ENCODE data around the gene LMOD2. TPM values are rescaled to one million over a fixed set of nuclear protein-coding genes. Genes with fewer than 3 reads are reported as not detected.

Gene LMOD2
- total and polyA plus RNA-seq, 10 of the 15 experiments (the other 5 are each of a cell fraction or from before 2014, with no cell fraction given), result not detected

DNA sequence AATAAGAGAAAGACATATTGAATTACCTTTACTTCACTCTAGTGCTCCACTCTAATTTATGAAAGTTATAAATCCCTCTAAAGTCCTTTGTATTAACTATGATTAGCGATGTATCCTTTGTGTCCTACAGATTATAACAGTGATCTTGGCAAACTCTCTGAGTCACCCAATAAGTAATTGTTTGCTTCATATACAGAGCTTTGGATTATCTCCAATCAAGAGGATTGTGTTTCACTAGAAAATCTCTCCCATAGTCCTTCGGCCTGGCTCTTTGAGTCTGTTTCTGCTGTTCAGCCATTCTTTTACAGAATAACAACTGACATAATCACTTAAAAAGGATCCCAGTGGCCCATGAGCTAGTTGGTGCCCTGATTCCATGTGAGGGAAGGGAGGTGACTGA, 9.5 kb downstream of the LMOD2 start:
- Histone ChIP-seq H3K36me3 (ENCODE audit: control insufficient read depth in 2 of 2, insufficient read depth in 2 of 2, low read length in 1 of 2) (no peaks in the 10 kb centered on the region), H3K4me2 (ENCODE audit: control insufficient read depth, insufficient read depth) (no peak overlapping the region), H3K4me3 (no peak overlapping the region), H3K9ac (ENCODE audit: control insufficient read depth, insufficient read depth, low read length) (no peak overlapping the region), H3K27ac (ENCODE audit: control insufficient read depth, insufficient read depth) (no peak overlapping the region), H3K4me1 (ENCODE audit: control insufficient read depth, insufficient read depth, low read length) (no peaks in the 10 kb centered on the region), H3K79me2 (ENCODE audit: control insufficient read depth, insufficient read depth, low read length) (no peaks in the 10 kb centered on the region), H2AFZ (ENCODE audit: control insufficient read depth, low read depth, low read length) (no peak overlapping the region), H4K20me1 (ENCODE audit: control insufficient read depth, insufficient read depth) (no peaks in the 10 kb centered on the region), H3K9me3 (replicated peaks; ENCODE audit: control insufficient read depth, insufficient read depth, low read length) (no peaks in the 10 kb centered on the region), H3K27me3 (replicated peaks in 1 of 2; ENCODE audit: control insufficient read depth in 2 of 2, insufficient read depth in 2 of 2, low read length in 1 of 2) (no peaks in the 10 kb centered on the region)
- TF ChIP-seq, protein P1, sequence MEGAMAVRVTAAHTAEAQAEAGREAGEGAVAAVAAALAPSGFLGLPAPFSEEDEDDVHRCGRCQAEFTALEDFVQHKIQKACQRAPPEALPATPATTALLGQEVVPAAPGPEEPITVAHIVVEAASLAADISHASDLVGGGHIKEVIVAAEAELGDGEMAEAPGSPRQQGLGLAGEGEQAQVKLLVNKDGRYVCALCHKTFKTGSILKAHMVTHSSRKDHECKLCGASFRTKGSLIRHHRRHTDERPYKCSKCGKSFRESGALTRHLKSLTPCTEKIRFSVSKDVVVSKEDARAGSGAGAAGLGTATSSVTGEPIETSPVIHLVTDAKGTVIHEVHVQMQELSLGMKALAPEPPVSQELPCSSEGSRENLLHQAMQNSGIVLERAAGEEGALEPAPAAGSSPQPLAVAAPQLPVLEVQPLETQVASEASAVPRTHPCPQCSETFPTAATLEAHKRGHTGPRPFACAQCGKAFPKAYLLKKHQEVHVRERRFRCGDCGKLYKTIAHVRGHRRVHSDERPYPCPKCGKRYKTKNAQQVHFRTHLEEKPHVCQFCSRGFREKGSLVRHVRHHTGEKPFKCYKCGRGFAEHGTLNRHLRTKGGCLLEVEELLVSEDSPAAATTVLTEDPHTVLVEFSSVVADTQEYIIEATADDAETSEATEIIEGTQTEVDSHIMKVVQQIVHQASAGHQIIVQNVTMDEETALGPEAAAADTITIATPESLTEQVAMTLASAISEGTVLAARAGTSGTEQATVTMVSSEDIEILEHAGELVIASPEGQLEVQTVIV (IDR thresholded peaks at IDR 0.05; ENCODE audit: borderline replicate concordance, partially characterized antibody), result no peak
- TF ChIP-seq BCL11A (IDR thresholded peaks at IDR 0.05; ENCODE audit: low read depth, low read length) (no peak), ZBED1 (IDR thresholded peaks at IDR 0.05; ENCODE audit: borderline replicate concordance) (no peak), GATAD2B (conservative IDR thresholded peaks at IDR 0.05; ENCODE audit: low read depth) (no peak), SUZ12 (IDR thresholded peaks at IDR 0.05; ENCODE audit: unreplicated experiment) (no peak), CBX5 (IDR thresholded peaks at IDR 0.05; ENCODE audit: low read depth) (no peak), KDM1A (IDR thresholded peaks at IDR 0.05; ENCODE audit: borderline replicate concordance) (no peak), HDAC6 (IDR thresholded peaks at IDR 0.05; ENCODE audit: unreplicated experiment) (no peak), JUNB (IDR thresholded peaks at IDR 0.05) (no peak)
- TF ChIP-seq, protein P2, sequence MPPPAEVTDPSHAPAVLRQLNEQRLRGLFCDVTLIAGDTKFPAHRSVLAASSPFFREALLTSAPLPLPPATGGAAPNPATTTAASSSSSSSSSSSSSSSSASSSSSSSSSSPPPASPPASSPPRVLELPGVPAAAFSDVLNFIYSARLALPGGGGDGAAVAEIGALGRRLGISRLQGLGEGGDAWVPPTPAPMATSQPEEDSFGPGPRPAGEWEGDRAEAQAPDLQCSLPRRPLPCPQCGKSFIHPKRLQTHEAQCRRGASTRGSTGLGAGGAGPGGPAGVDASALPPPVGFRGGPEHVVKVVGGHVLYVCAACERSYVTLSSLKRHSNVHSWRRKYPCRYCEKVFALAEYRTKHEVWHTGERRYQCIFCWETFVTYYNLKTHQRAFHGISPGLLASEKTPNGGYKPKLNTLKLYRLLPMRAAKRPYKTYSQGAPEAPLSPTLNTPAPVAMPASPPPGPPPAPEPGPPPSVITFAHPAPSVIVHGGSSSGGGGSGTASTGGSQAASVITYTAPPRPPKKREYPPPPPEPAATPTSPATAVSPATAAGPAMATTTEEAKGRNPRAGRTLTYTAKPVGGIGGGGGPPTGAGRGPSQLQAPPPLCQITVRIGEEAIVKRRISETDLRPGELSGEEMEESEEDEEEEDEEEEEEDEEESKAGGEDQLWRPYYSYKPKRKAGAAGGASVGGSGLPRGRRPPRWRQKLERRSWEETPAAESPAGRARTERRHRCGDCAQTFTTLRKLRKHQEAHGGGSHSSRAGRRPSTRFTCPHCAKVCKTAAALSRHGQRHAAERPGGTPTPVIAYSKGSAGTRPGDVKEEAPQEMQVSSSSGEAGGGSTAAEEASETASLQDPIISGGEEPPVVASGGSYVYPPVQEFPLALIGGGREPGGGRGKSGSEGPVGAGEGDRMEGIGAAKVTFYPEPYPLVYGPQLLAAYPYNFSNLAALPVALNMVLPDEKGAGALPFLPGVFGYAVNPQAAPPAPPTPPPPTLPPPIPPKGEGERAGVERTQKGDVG (CRISPR knock-in tag; IDR thresholded peaks at IDR 0.05), result no peak
- TF ChIP-seq, protein P3, sequence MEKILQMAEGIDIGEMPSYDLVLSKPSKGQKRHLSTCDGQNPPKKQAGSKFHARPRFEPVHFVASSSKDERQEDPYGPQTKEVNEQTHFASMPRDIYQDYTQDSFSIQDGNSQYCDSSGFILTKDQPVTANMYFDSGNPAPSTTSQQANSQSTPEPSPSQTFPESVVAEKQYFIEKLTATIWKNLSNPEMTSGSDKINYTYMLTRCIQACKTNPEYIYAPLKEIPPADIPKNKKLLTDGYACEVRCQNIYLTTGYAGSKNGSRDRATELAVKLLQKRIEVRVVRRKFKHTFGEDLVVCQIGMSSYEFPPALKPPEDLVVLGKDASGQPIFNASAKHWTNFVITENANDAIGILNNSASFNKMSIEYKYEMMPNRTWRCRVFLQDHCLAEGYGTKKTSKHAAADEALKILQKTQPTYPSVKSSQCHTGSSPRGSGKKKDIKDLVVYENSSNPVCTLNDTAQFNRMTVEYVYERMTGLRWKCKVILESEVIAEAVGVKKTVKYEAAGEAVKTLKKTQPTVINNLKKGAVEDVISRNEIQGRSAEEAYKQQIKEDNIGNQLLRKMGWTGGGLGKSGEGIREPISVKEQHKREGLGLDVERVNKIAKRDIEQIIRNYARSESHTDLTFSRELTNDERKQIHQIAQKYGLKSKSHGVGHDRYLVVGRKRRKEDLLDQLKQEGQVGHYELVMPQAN (conservative IDR thresholded peaks at IDR 0.05), result no peak
- TF ChIP-seq, protein P4, sequence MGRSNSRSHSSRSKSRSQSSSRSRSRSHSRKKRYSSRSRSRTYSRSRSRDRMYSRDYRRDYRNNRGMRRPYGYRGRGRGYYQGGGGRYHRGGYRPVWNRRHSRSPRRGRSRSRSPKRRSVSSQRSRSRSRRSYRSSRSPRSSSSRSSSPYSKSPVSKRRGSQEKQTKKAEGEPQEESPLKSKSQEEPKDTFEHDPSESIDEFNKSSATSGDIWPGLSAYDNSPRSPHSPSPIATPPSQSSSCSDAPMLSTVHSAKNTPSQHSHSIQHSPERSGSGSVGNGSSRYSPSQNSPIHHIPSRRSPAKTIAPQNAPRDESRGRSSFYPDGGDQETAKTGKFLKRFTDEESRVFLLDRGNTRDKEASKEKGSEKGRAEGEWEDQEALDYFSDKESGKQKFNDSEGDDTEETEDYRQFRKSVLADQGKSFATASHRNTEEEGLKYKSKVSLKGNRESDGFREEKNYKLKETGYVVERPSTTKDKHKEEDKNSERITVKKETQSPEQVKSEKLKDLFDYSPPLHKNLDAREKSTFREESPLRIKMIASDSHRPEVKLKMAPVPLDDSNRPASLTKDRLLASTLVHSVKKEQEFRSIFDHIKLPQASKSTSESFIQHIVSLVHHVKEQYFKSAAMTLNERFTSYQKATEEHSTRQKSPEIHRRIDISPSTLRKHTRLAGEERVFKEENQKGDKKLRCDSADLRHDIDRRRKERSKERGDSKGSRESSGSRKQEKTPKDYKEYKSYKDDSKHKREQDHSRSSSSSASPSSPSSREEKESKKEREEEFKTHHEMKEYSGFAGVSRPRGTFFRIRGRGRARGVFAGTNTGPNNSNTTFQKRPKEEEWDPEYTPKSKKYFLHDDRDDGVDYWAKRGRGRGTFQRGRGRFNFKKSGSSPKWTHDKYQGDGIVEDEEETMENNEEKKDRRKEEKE (IDR thresholded peaks at IDR 0.05), result no peak
- ChIA-PET SMC1A (ENCODE audit: uncharacterized antibody, unreplicated experiment) (interaction anchor here (2.3 kb wide), 1 partner anchor 206 kb away, joined by 8 read pairs; no protein-coding TSS in a partner anchor), CTCF (interaction anchor here (1.1 kb wide), 1 partner anchor 17 kb away, joined by 4 read pairs; no protein-coding TSS in a partner anchor), RAD21 (ENCODE audit: unreplicated experiment) (interaction anchor here (1.2 kb wide), 1 partner anchor 17 kb away, joined by 4 read pairs; no protein-coding TSS in a partner anchor), POLR2A (no interaction called here)
- FAIRE-seq (no peak), DNase-seq (ENCODE audit: low read depth, low spot score) (no peak), ATAC-seq (no peak)
- in situ Hi-C loops (cut with MboI) (no loop called here), intact Hi-C loops (cut with micrococcal nuclease; ENCODE audit: unreplicated experiment) (no loop called here)
- BruUV-seq (replicated peaks), result no TSS peak
- 73% methylated on average over 2 of the region's 2 CpGs for WGBS (ENCODE audit: insufficient coverage, insufficient replicate concordance, low lambda C conversion rate, missing lambda C conversion rate)

All from GM12878 (cell line).